ENCODE results near the gene TEX2.

GRCh38 chr17:64196601-64197000 lies 66.5 kb downstream of the TEX2 start:
- TF ChIP-seq CTCF (IDR thresholded peaks at IDR 0.05) (no peak), POLR2AphosphoS5 (IDR thresholded peaks at IDR 0.05; ENCODE audit: low read depth, low read length) (no peak), TCF7L2 (IDR thresholded peaks at IDR 0.05; ENCODE audit: low read depth, low read length) (no peak)

Measured in Panc1 (cell line).